Esophagus (tissue), 2 donors: Measurements from ENCODE around the gene SCG3. TPM values are rescaled to one million over a fixed set of nuclear protein-coding genes. Genes with fewer than 3 reads are reported as not detected.

ENCODE experiments used
- H3K27ac ChIP-seq, 2 donors: one replicate each; pipeline ENCODE4 v1.5.1; 2013; ENCODE audit warnings: low read depth in 2 of 2, mild to moderate bottlenecking in 2 of 2, inconsistent platforms in 1 of 2, low read length in 1 of 2, moderate library complexity in 1 of 2
- H3K27me3 ChIP-seq, 2 donors: one replicate each; pipeline ENCODE4 v1.6.1; 2013; ENCODE audit warnings: low read length in 2 of 2, control low read depth in 1 of 2, mild to moderate bottlenecking in 1 of 2; ENCODE audit not compliant: insufficient read depth in 2 of 2, control insufficient read depth in 1 of 2
- H3K36me3 ChIP-seq, 2 donors: one replicate each; pipeline ENCODE4 v1.6.1; 2013; ENCODE audit warnings: low read length in 1 of 2; ENCODE audit not compliant: control insufficient read depth in 2 of 2, insufficient read depth in 2 of 2
- H3K4me1 ChIP-seq, 2 donors: one replicate each; pipeline ENCODE4 v1.6.1; 2013; ENCODE audit warnings: low read length in 1 of 2; ENCODE audit not compliant: control insufficient read depth in 2 of 2, insufficient read depth in 2 of 2
- H3K4me3 ChIP-seq, 2 donors: one replicate each; pipeline ENCODE4 v1.5.1; 2013; ENCODE audit warnings: low read length in 2 of 2, mild to moderate bottlenecking in 2 of 2, low read depth in 1 of 2, moderate library complexity in 1 of 2
- H3K9me3 ChIP-seq, 2 donors: one replicate each; pipeline ENCODE4 v1.6.1; 2013; ENCODE audit warnings: mild to moderate bottlenecking in 2 of 2, low read depth in 1 of 2, low read length in 1 of 2, moderate library complexity in 1 of 2; ENCODE audit not compliant: control insufficient read depth in 2 of 2, insufficient read depth in 1 of 2
- WGBS, 2 donors: extraction: QIAGEN DNeasy Blood & Tissue Kit; methylation state at CpG; one replicate each; pipeline ENCODE4 v1.1.7; 2013; 5-methylcytosine and 5-hydroxymethylcytosine counted together
- polyA plus RNA-seq, 2 donors: library from polyadenylated mRNA; stranded (reverse); fragments of 200-250 nt; gene quantifications; one replicate each; pipeline ENCODE4 v1.2.3, GENCODE V29; 2013
- donor health status: healthy with polysubstance abuse.
- donor health status: Bipolar disorder and iron deficiency.

SCG3 gene
- polyA plus RNA-seq, 2 donors = 0.12 TPM; not detected in 1

- Histone ChIP-seq H3K4me1 (peaks cover 0 to 4% of the 10 kb centered on the region in 2 donors), H3K27ac (no peak overlapping the region), H3K27me3 (no peaks in the 10 kb centered on the region), H3K36me3 (no peaks in the 10 kb centered on the region), H3K4me3 (no peak overlapping the region), H3K9me3 (no peaks in the 10 kb centered on the region)
- WGBS, 2 donors = 98 to 100% methylated on average over 1 of the region's 1 CpG
Measured at GRCh38 chr15:51677021-51677420, 4.3 kb upstream of the SCG3 start.

- Histone ChIP-seq H3K36me3 (no peaks in the 10 kb centered on the region), H3K27me3 (no peaks in the 10 kb centered on the region), H3K27ac (no peak overlapping the region), H3K4me1 (peaks cover 0 to 4% of the 10 kb centered on the region in 2 donors), H3K4me3 (no peak overlapping the region), H3K9me3 (no peaks in the 10 kb centered on the region)
- WGBS, 2 donors = 80% methylated on average over 2 of the region's 2 CpGs
Measured at GRCh38 chr15:51677452-51677851, 3.9 kb upstream of the SCG3 start.

- H3K9me3 ChIP-seq = no peaks in the 10 kb centered on the region
- peaks cover 0 to 4% of the 10 kb centered on the region in 2 donors for H3K4me1 ChIP-seq
- H3K4me3 ChIP-seq = no peak overlapping the region
- 58 to 62% methylated on average over 2 of the region's 2 CpGs for WGBS, 2 donors
- H3K27me3 ChIP-seq = no peaks in the 10 kb centered on the region
- H3K27ac ChIP-seq = no peak overlapping the region
- no peaks in the 10 kb centered on the region for H3K36me3 ChIP-seq
Measured at GRCh38 chr15:51678096-51678495, 3.2 kb upstream of the SCG3 start.

- Histone ChIP-seq H3K36me3 (no peaks in the 10 kb centered on the region), H3K9me3 (no peaks in the 10 kb centered on the region), H3K4me1 (peaks cover 0 to 4% of the 10 kb centered on the region in 2 donors), H3K4me3 (no peak overlapping the region), H3K27ac (no peak overlapping the region), H3K27me3 (no peaks in the 10 kb centered on the region)
- 42 to 47% methylated on average over 2 of the region's 2 CpGs for WGBS, 2 donors
Measured at GRCh38 chr15:51680321-51680720, 982 bp upstream of the SCG3 start.

- Histone ChIP-seq H3K27me3 (no peaks in the 10 kb centered on the region), H3K4me1 (no peaks in the 10 kb centered on the region), H3K27ac (no peak overlapping the region), H3K9me3 (no peaks in the 10 kb centered on the region), H3K36me3 (no peaks in the 10 kb centered on the region), H3K4me3 (no peak overlapping the region)
- 0 to 43% methylated on average over 1 of the region's 1 CpG for WGBS, 2 donors
Measured at GRCh38 chr15:51687565-51687964, 6.3 kb downstream of the SCG3 start.

- WGBS, 2 donors = 78 to 81% methylated on average over 2 of the region's 2 CpGs
- H3K9me3 ChIP-seq = no peaks in the 10 kb centered on the region
- no peak overlapping the region for H3K4me3 ChIP-seq
- H3K27me3 ChIP-seq = no peaks in the 10 kb centered on the region
- no peaks in the 10 kb centered on the region for H3K36me3 ChIP-seq
- no peak overlapping the region for H3K27ac ChIP-seq
- no peaks in the 10 kb centered on the region for H3K4me1 ChIP-seq
Measured at GRCh38 chr15:51688863-51689262, 7.6 kb downstream of the SCG3 start.

GRCh38 chr15:51692154-51692553, 10.9 kb downstream of the SCG3 start:
- Histone ChIP-seq H3K36me3 (no peaks in the 10 kb centered on the region), H3K4me3 (no peak overlapping the region), H3K27me3 (no peaks in the 10 kb centered on the region), H3K4me1 (no peaks in the 10 kb centered on the region), H3K9me3 (no peaks in the 10 kb centered on the region), H3K27ac (no peak overlapping the region)
- 49 to 60% methylated on average over 3 of the region's 3 CpGs for WGBS, 2 donors

GRCh38 chr15:51696566-51696965, 15.3 kb downstream of the SCG3 start:
- H3K27me3 ChIP-seq = peaks cover 0 to 4% of the 10 kb centered on the region in 2 donors
- H3K9me3 ChIP-seq = no peaks in the 10 kb centered on the region
- WGBS, 2 donors = 75 to 77% methylated on average over 5 of the region's 5 CpGs
- no peaks in the 10 kb centered on the region for H3K4me1 ChIP-seq
- H3K27ac ChIP-seq = no peak overlapping the region
- H3K36me3 ChIP-seq = no peaks in the 10 kb centered on the region
- H3K4me3 ChIP-seq = no peak overlapping the region

- 90 to 94% methylated on average over 2 of the region's 2 CpGs for WGBS, 2 donors
- no peak overlapping the region for H3K4me3 ChIP-seq
Measured at GRCh38 chr15:51697163-51697562, 15.9 kb downstream of the SCG3 start.

GRCh38 chr15:51699373-51699772, 18.1 kb downstream of the SCG3 start:
- 79 to 80% methylated on average over 1 of the region's 1 CpG for WGBS, 2 donors
- Histone ChIP-seq H3K27me3 (peaks cover 0 to 4% of the 10 kb centered on the region in 2 donors), H3K4me3 (no peak overlapping the region), H3K4me1 (no peaks in the 10 kb centered on the region), H3K9me3 (no peaks in the 10 kb centered on the region), H3K36me3 (no peaks in the 10 kb centered on the region), H3K27ac (no peak overlapping the region)

More at GRCh38 chr15:51697163-51697562, 15.9 kb downstream of the SCG3 start:
- Histone ChIP-seq H3K36me3 (no peaks in the 10 kb centered on the region), H3K9me3 (no peaks in the 10 kb centered on the region), H3K27ac (no peak overlapping the region), H3K27me3 (peaks cover 0 to 4% of the 10 kb centered on the region in 2 donors), H3K4me1 (no peaks in the 10 kb centered on the region)
